HepG2 (cell line): Measurements from ENCODE around the gene C16orf89. TPM values are rescaled to one million over a fixed set of nuclear protein-coding genes. Genes with fewer than 3 reads are reported as not detected.

Experiments used
- FOXA1 ChIP-seq, 2 experiments: fragments of 450-650 bp in 1 of 2; sonication (generic) in 1 of 2; formaldehyde crosslinking in 1 of 2; IDR thresholded peaks; 2 replicates each; pipeline versions ENCODE4 v1.4.0 to v1.6.1; 2016 to 2020; ENCODE audit warnings: missing genetic modification reagents in 1 of 2
- JUND ChIP-seq: sonication (generic); formaldehyde crosslinking; IDR thresholded peaks from 2 replicates; pipeline ENCODE4 v1.8.0; 2022; ENCODE audit warnings: mild to moderate bottlenecking, missing genetic modification reagents
- KLF9 ChIP-seq: IDR thresholded peaks from 2 replicates; pipeline ENCODE4 v1.6.1; 2016; ENCODE audit warnings: low read depth
- RERE ChIP-seq: IDR thresholded peaks from 2 replicates; pipeline ENCODE4 v1.6.1; 2016; ENCODE audit warnings: low read depth, missing genetic modification reagents, missing compliant biosample characterization
- REST ChIP-seq, 2 experiments: IDR thresholded peaks; 2 replicates each; pipeline ENCODE4 v1.6.1; 2011 to 2012; ENCODE audit warnings: low read length in 2 of 2, borderline replicate concordance in 1 of 2, low read depth in 1 of 2, mild to moderate bottlenecking in 1 of 2, moderate library complexity in 1 of 2
- ZKSCAN1 ChIP-seq: fragments of 150-350 bp; IDR thresholded peaks from 2 replicates; pipeline ENCODE4 v1.6.1; 2014; ENCODE audit warnings: low read length
- ZNF407 ChIP-seq: sonication (generic); formaldehyde crosslinking; IDR thresholded peaks from one replicate; pipeline ENCODE4 v1.5.1; 2020; ENCODE audit warnings: mild to moderate bottlenecking, missing genetic modification reagents; ENCODE audit errors: not compliant biosample characterization
- ZSCAN5A ChIP-seq: sonication (generic); formaldehyde crosslinking; IDR thresholded peaks from 2 replicates; pipeline ENCODE4 v1.8.0; 2022; ENCODE audit warnings: mild to moderate bottlenecking, missing genetic modification reagents, borderline replicate concordance
- polyA plus RNA-seq, 8 experiments: library from polyadenylated mRNA; depleted of rRNA in 3 of 8; stranded (reverse) in 7 of 8; unstranded in 1 of 8; fragments of >200 nt; fragmentation: Illumina TruSeq in 4 of 8; extraction: Trizol in 4 of 8; gene quantifications; 2 replicates each; pipeline versions ENCODE4 v1.2.1 to v1.2.3, GENCODE V29; 2011 to 2016; ENCODE audit warnings: low read depth in 4 of 8, missing spikeins in 1 of 8, mixed read lengths in 1 of 8; ENCODE audit not compliant: insufficient read depth in 1 of 8
- total RNA-seq, 5 experiments: library from RNA; depleted of rRNA; stranded (reverse); fragments of >200 nt; fragmentation: Illumina TruSeq; extraction: Trizol; gene quantifications; 2 replicates each; pipeline ENCODE4 v1.2.3, GENCODE V29; 2016; ENCODE audit warnings: low read depth in 1 of 5

The C16orf89 gene
- total and polyA plus RNA-seq, 2 of the 13 experiments (the other 11 are each of a cell fraction or from before 2014, with no cell fraction given) = 1.9 to 3.4 TPM

- TF ChIP-seq ZSCAN5A (CRISPR knock-in tag) (no peak), ZKSCAN1 (0 out of 2 replicates have a peak, but pooled peaks have one; percentile 2), KLF9 (CRISPR knock-in tag) (no peak), ZNF407 (CRISPR knock-in tag) (peak; percentile 31), REST (IDR thresholded peaks at IDR 0.05; ENCODE audit: borderline replicate concordance in 1 of 2, low read depth in 1 of 2, low read length in 2 of 2) (no peak), JUND (CRISPR knock-in tag) (no peak), RERE (CRISPR knock-in tag) (no peak), FOXA1 (IDR thresholded peaks at IDR 0.05) (no peak), FOXA1 (CRISPR knock-in tag; IDR thresholded peaks at IDR 0.05) (no peak)
Measured at GRCh38 chr16:5045499-5046115, 20.1 kb downstream of the C16orf89 start (continued).
